HL-60 (cell line): ENCODE results near the gene LSG1.

Experiments used
- DNase-seq, 2 experiments: peaks; one replicate each; pipeline ENCODE4 v3.0.0-alpha.2; 2010 to 2020; ENCODE audit warnings: low read depth in 1 of 2, low spot score in 1 of 2
- H3K27ac ChIP-seq: fragments of 250-450 bp; sonication (Bioruptor Pico); replicated peaks from 2 replicates; pipeline ENCODE4 v1.5.1; 2020; ENCODE audit warnings: mild to moderate bottlenecking, moderate library complexity
- H3K27me3 ChIP-seq: fragments of 250-450 bp; sonication (Bioruptor Pico); 2 replicates; pipeline ENCODE4 v1.5.1; 2021; ENCODE audit warnings: mild to moderate bottlenecking, moderate library complexity; ENCODE audit not compliant: insufficient read depth, poor library complexity, severe bottlenecking
- H3K4me3 ChIP-seq: replicated peaks from 2 replicates; pipeline ENCODE4 v1.5.1; 2011; ENCODE audit warnings: mild to moderate bottlenecking, control low read depth, low read length; ENCODE audit not compliant: insufficient read depth
- CTCF ChIP-seq: IDR thresholded peaks from one replicate; pipeline ENCODE4 v1.5.1; 2011; ENCODE audit warnings: low read length, control low read depth, inconsistent platforms; ENCODE audit not compliant: insufficient read depth
- GABPA ChIP-seq: IDR thresholded peaks from 2 replicates; pipeline ENCODE4 v1.6.1; 2012; ENCODE audit warnings: low read depth
- POLR2AphosphoS5 ChIP-seq: IDR thresholded peaks from 2 replicates; pipeline ENCODE4 v1.6.1; 2012; ENCODE audit warnings: low read depth
- SPI1 ChIP-seq: IDR thresholded peaks from 2 replicates; pipeline ENCODE4 v1.6.1; 2012; ENCODE audit warnings: low read depth, mild to moderate bottlenecking, borderline replicate concordance
- TF ChIP-seq, protein P1 (sequence below): IDR thresholded peaks from 2 replicates; pipeline ENCODE4 v1.6.1; 2012; ENCODE audit warnings: low read depth; ENCODE audit not compliant: insufficient replicate concordance

Gene LSG1

DNA sequence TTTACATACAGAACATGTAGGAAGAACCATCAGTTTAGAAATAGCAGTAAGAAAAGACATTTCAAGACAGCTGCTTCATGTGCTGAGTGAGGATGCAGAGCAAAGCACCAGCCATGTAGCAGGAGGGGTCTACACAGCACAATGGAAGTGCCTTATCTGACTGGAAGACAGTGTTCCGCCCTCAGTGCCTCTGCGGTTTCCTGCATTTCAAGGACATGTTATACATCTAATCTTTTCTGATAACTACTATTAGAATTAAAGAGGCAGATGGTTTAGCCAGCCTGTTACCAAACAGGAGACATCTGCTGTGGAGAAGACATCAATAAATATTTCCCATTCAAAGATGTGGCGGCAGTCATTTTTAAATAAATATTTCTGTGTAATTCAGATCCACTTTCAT, 10.6 kb downstream of the LSG1 start:
- Histone ChIP-seq H3K27me3 (no peaks in the 10 kb centered on the region), H3K27ac (no peak overlapping the region), H3K4me3 (no peak overlapping the region)
- DNase-seq, result no peak
- no peak for TF ChIP-seq SPI1
- no peak for TF ChIP-seq CTCF
- TF ChIP-seq POLR2AphosphoS5, result no peak

DNA sequence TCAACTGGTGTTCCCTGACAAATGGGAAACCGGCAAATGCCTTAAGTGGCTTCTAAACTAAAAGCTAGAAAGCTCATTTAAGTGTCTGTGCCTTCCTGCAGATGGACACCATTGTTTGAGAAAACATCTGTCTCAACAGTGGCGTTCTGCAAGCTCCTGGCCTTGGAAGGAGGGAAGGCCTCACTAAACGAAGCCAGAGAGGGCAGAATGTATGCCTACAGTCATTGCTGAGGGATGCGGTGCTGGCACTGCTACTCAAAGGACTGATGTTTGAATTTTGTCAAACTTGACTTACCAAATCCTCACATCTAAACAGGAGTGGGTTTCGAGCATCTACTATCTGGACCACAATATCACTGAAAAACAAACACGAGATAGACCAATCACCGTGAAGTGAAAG, 12.2 kb downstream of the LSG1 start:
- TF ChIP-seq CTCF (no peak), POLR2AphosphoS5 (no peak), SPI1 (no peak), GABPA (no peak)
- TF ChIP-seq, protein P1, sequence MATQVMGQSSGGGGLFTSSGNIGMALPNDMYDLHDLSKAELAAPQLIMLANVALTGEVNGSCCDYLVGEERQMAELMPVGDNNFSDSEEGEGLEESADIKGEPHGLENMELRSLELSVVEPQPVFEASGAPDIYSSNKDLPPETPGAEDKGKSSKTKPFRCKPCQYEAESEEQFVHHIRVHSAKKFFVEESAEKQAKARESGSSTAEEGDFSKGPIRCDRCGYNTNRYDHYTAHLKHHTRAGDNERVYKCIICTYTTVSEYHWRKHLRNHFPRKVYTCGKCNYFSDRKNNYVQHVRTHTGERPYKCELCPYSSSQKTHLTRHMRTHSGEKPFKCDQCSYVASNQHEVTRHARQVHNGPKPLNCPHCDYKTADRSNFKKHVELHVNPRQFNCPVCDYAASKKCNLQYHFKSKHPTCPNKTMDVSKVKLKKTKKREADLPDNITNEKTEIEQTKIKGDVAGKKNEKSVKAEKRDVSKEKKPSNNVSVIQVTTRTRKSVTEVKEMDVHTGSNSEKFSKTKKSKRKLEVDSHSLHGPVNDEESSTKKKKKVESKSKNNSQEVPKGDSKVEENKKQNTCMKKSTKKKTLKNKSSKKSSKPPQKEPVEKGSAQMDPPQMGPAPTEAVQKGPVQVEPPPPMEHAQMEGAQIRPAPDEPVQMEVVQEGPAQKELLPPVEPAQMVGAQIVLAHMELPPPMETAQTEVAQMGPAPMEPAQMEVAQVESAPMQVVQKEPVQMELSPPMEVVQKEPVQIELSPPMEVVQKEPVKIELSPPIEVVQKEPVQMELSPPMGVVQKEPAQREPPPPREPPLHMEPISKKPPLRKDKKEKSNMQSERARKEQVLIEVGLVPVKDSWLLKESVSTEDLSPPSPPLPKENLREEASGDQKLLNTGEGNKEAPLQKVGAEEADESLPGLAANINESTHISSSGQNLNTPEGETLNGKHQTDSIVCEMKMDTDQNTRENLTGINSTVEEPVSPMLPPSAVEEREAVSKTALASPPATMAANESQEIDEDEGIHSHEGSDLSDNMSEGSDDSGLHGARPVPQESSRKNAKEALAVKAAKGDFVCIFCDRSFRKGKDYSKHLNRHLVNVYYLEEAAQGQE, result no peak
- H3K4me3 ChIP-seq, result no peak overlapping the region
- no peak for DNase-seq
- H3K27ac ChIP-seq, result no peak overlapping the region
- H3K27me3 ChIP-seq, result no peaks in the 10 kb centered on the region

GRCh38 chr3:194658477-194659242, 13.3 kb downstream of the LSG1 start:
- DNase-seq, result no peak
- Histone ChIP-seq H3K4me3 (no peak overlapping the region), H3K27me3 (no peaks in the 10 kb centered on the region), H3K27ac (no peak overlapping the region)
- TF ChIP-seq, protein P1, result no peak
- TF ChIP-seq CTCF, result no peak

DNA sequence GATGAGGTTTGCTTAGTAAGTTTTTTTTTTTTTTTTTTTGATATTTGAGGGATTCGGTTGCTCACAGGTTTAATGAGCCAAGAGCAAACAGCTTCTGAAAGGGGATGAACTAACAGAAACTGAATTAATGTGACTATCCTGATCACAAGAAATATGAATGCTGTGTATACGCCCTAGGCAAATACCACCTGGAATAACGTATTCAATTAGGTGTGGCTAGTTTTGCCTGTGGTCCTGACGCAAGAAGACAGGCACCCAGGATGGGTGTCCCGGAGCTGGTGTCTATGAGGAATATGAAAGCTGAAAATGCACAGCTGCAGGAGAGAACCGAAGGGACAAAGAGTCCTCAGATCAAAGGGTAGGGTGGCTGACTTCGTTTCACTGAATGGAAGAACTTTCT, 14.6 kb downstream of the LSG1 start:
- Histone ChIP-seq H3K4me3 (no peak overlapping the region), H3K27me3 (no peaks in the 10 kb centered on the region), H3K27ac (no peak overlapping the region)
- no peak for TF ChIP-seq SPI1
- no peak for TF ChIP-seq CTCF
- DNase-seq, result no peak
